SH-SY5Y (cell line): ENCODE data around the gene MSI2.
A peak's percentile ranks its signal among the peaks of the same experiment; 100 is the strongest.

Source experiments
- GATA2 ChIP-seq: IDR thresholded peaks from 2 replicates; pipeline ENCODE4 v1.6.1; 2011; ENCODE audit warnings: mild to moderate bottlenecking, low read depth, low read length
- GATA3 ChIP-seq: IDR thresholded peaks from 2 replicates; pipeline ENCODE4 v1.6.1; 2011; ENCODE audit warnings: low read depth, mild to moderate bottlenecking, low read length, moderate library complexity

DNA sequence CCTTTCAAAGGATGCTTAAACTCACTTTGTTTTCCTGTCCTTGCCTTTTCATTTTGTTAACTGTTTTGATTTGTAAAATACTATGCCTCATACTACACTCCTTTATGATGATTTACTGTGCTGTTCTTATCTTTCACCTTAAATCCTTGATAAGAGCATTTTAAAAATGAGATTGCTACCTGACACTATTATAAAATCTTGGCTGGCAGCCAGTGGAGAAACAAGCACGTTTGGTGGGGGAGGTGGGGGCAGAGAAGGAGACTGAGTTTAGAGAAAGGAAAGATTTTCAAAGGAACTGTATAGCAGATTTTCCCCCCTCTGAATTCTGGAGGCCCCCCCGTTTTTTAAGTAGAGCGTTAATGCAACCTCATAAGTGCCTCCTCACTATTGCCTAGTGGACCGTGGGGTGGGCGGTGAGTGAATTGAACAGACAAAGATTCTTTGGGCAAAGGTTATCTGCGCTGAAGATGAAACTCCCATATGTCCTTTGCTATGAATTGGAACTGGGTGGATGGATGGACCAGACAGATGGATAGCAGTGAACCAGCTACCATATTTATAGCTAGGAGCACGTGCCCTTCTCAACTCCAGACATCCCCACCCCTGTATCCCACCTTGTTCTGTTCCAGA, 288.6 kb downstream of the MSI2 start:
- TF ChIP-seq GATA2 (peak; percentile 23; the same call in 1 of the 2 replicates), GATA3 (0 out of 2 replicates have a peak, but pooled peaks have one; percentile 37)
